Epithelial cell of esophagus (primary cell): ENCODE measurements around the gene CDKAL1.

ENCODE experiments used
- DNase-seq: peaks from one replicate; pipeline ENCODE4 v3.0.0; 2010; ENCODE audit warnings: low read depth
- H3K4me3 ChIP-seq: 2 replicates; pipeline ENCODE4 v1.5.1; 2011; ENCODE audit warnings: mild to moderate bottlenecking, low read length, control low read depth
- CTCF ChIP-seq: IDR thresholded peaks from 2 replicates; pipeline ENCODE4 v1.5.1; 2011; ENCODE audit warnings: low read depth, mild to moderate bottlenecking, low read length, control low read depth, inconsistent platforms; ENCODE audit not compliant: insufficient read depth; ENCODE audit errors: missing control alignments

CDKAL1 gene

GRCh38 chr6:20853828-20854227 lies 319.6 kb downstream of the CDKAL1 start:
- no peak for TF ChIP-seq CTCF
- DNase-seq, result no peak
- no peak overlapping the region for H3K4me3 ChIP-seq

GRCh38 chr6:20856681-20857288 lies 322.5 kb downstream of the CDKAL1 start:
- no peak overlapping the region for H3K4me3 ChIP-seq
- no peak for TF ChIP-seq CTCF
- DNase-seq, result no peak

GRCh38 chr6:20861481-20861880 lies 327.2 kb downstream of the CDKAL1 start:
- TF ChIP-seq CTCF, result no peak
- no peak for DNase-seq

GRCh38 chr6:20866036-20866435 lies 331.8 kb downstream of the CDKAL1 start:
- H3K4me3 ChIP-seq, result no peak overlapping the region
- no peak for TF ChIP-seq CTCF
- DNase-seq, result no peak

More at GRCh38 chr6:20861481-20861880, 327.2 kb downstream of the CDKAL1 start:
- no peak overlapping the region for H3K4me3 ChIP-seq

- no peak overlapping the region for H3K4me3 ChIP-seq
- no peak for TF ChIP-seq CTCF
- DNase-seq, result peak; percentile 35
These were observed 332.9 kb downstream of the CDKAL1 start for GRCh38 chr6:20866935-20867703.

- no peak overlapping the region for H3K4me3 ChIP-seq
- TF ChIP-seq CTCF, result no peak
- DNase-seq, result no peak
These were observed 334.3 kb downstream of the CDKAL1 start for GRCh38 chr6:20868397-20869096.
